ENCODE measurements around the gene REV1.

REV1 gene

DNA sequence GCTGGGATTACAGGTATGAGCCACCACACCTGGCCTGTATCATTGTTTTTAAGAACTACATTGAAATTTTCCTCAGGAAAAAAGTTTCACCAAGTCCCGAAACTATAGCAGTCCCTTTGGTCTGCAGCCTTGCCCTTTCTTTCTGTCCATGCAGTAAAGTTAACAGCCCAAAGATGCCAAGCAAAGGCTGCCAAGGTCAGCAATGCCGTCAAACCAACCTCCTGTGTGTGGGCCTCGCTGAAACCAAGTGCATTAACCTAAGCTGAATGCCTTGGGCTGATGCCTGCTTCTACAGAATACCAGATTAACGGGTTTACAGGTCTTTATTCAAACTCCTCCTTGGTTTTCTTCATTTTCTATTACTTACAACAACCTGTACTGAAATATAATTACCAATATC, 79.5 kb downstream of the REV1 start:
- TF ChIP-seq, protein P1, sequence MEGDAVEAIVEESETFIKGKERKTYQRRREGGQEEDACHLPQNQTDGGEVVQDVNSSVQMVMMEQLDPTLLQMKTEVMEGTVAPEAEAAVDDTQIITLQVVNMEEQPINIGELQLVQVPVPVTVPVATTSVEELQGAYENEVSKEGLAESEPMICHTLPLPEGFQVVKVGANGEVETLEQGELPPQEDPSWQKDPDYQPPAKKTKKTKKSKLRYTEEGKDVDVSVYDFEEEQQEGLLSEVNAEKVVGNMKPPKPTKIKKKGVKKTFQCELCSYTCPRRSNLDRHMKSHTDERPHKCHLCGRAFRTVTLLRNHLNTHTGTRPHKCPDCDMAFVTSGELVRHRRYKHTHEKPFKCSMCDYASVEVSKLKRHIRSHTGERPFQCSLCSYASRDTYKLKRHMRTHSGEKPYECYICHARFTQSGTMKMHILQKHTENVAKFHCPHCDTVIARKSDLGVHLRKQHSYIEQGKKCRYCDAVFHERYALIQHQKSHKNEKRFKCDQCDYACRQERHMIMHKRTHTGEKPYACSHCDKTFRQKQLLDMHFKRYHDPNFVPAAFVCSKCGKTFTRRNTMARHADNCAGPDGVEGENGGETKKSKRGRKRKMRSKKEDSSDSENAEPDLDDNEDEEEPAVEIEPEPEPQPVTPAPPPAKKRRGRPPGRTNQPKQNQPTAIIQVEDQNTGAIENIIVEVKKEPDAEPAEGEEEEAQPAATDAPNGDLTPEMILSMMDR (IDR thresholded peaks at IDR 0.05; ENCODE audit: control insufficient read depth, extremely low read depth, insufficient read depth) = no peak
- H3K4me3 ChIP-seq (ENCODE audit: low read depth, low read length) = no peak overlapping the region
- DNase-seq (ENCODE audit: low read depth) = no peak

DNA sequence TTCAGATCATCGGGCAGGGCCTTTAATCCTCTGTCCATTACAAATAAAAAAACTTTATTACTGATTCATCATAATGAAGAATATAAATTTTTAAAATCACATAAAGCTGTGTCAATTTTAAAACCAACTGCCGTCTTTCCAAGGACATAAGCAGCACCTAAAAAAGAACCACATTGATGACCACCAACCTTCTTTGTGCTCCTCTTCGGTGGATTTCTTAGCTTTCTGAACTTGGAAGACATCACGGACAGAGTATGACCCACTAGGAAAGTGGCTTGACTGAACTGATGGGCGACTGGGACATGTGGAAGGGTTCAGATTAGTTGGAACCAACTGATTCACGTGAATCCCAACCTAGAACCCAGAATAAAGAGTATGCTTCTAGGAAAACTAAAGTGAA, 83.7 kb downstream of the REV1 start:
- no peak overlapping the region for H3K4me3 ChIP-seq (ENCODE audit: low read depth, low read length)
- DNase-seq (ENCODE audit: low read depth) = no peak
- TF ChIP-seq, protein P1 (IDR thresholded peaks at IDR 0.05; ENCODE audit: control insufficient read depth, extremely low read depth, insufficient read depth) = no peak

DNA sequence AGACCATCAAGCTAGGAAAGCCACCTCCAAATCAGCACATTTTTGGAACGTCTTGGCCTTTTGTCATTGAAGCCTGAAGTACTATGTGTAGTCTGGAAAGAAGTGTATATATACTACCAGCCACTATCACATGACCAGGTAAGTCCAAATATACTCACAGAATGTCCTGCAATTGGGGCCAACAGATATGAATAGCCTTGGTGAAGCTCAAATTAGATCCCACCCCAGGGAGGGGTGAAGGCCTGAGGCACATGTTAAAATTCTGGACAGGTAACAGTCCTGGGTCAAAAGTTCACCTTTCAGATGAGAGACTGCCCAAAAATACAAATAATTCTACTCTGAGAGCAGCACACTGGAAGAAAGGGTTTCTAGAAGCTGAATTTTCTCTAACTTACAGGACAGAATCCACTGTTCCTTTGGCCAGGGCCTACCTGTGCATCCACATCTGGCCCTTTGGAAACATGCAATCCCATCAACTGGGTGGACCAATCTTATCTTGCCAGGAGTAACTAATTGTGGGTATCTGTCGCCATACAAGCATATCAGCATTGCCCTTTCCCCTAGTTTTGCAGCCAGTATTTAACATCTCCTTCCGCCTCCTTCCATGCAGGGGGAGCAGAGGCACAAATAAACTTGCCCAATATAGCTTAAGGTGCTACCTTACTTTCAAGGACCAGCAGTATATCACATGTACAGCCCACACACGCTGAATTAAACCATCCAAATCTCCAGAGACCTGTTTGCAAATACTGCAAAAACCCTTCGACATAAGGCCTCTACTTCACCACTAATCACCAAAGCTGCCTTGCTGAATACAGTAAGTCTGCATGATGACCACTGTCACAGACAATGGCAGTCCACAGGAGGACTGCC, 84.8 kb downstream of the REV1 start:
- TF ChIP-seq, protein P1 (IDR thresholded peaks at IDR 0.05; ENCODE audit: control insufficient read depth, extremely low read depth, insufficient read depth) = no peak
- DNase-seq (ENCODE audit: low read depth) = no peak
- H3K4me3 ChIP-seq (ENCODE audit: low read depth, low read length) = peak overlapping the region; percentile 36

DNA sequence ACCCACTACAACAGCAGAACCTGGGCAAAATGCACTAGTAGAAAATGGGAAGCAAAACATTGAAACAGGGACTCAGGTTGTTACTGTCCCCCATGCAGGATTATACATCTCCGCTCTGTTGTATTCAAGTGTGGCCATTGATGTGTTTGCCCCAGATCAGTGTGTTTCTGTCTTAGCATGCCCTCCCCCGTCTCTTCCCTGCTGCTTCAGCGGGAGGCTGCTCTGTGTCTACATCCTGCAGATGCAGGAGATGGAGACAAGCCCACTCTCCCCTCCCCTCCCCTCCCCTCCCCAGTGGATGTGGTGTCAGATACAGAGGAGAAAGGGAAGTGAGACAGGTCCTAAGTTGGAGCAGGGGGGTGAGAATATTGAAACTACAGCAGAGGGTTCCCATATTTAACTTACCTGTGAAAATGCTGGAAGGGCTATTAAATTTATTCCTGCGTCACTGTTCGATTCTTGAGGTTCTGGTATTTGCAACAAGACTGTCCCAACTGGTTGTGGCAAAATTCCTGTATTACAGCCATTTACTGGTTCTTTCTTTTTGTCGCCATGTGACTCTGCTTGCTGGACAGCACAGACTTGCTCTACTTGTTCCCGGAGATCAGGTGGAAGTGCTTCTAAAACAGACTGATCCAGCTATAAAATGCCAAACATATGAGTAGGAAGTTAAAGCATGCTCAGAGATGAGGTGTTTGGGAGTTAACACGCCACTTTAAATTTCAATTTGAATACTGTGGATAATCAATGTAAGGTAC, 85.6 kb downstream of the REV1 start:
- peak; percentile 87 for DNase-seq (ENCODE audit: low read depth)
- TF ChIP-seq, protein P1 (IDR thresholded peaks at IDR 0.05; ENCODE audit: control insufficient read depth, extremely low read depth, insufficient read depth) = no peak
- peak overlapping the region; percentile 36; the same call in 1 of the 2 replicates for H3K4me3 ChIP-seq (ENCODE audit: low read depth, low read length)

DNA sequence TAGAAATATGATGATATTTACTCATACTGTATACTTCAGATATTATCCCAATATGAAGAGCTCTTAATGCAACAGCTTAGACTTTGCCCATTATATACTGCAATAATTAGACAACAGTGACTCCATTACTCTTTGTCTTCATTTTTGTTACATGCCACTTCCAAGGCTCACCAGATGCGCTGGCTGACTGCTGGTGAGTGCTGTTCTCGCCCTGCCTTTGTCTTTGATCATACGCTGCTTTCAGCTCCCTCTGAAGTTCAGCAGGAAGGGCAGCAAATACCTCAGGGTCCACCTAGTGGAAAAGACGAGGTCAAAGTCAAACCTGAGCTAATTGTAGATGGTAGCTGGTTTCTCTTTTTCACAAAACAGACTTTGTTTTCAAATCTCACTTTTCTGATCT, 86.3 kb downstream of the REV1 start:
- TF ChIP-seq, protein P1 (IDR thresholded peaks at IDR 0.05; ENCODE audit: control insufficient read depth, extremely low read depth, insufficient read depth) = peak; percentile 39; the same call in 1 of the 2 replicates
- DNase-seq (ENCODE audit: low read depth) = no peak
- no peak overlapping the region for H3K4me3 ChIP-seq (ENCODE audit: low read depth, low read length)

DNA sequence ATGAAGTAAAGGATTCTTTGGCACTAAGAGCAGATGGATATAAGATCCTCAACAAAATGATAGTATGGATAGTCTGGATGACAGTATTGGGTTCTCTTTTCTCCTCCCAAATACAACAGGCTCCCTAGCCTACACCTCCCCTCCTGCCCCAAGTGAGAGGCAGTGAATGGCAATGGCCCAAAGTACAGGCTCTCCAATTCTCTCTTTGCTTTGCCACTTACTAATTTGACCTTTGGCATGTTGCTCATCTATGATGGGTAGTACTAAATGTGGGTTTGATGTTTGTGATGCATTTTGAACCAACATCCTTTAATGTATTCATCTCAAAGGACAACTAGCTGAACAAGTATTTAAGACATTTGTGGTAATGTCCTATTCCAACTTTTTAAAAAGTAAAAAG, 86.7 kb downstream of the REV1 start:
- H3K4me3 ChIP-seq (ENCODE audit: low read depth, low read length) = no peak overlapping the region
- TF ChIP-seq, protein P1 (IDR thresholded peaks at IDR 0.05; ENCODE audit: control insufficient read depth, extremely low read depth, insufficient read depth) = no peak
- no peak for DNase-seq (ENCODE audit: low read depth)
